NCI-H748 (cell line): ENCODE results near the gene KAZN.

Source experiments
- DNase-seq: peaks from one replicate; lab custom pipeline; 2025; ENCODE audit not compliant: unreplicated experiment; lab: John Stamatoyannopoulos, UW

The KAZN gene

DNA sequence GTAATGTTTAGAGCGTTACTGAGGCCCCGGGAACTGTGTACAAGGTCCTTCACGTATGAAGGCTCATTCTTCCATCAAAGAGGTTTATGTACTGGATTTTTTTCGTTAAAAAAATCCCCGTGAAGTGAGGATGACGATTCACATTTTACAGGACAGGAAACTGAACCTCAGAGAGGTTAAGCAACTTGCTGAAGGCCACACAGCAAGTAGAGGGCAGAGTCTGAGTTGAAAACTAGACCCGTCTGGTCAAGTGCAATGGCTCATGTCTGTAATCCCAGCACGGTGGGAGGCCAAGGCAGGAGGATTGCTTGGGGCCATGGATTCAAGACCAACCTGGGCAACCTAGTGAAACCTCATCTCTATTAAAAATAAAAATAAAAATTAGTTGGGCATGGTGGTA is 140.2 kb downstream of the KAZN start:
- DNase-seq = no peak

GRCh38 chr1:14739082-14739832 is 140.8 kb downstream of the KAZN start:
- DNase-seq = no peak

- no peak for DNase-seq
Observed at GRCh38 chr1:14740016-14740415, 141.5 kb downstream of the KAZN start.

- no peak for DNase-seq
Observed at GRCh38 chr1:14741082-14741481, 142.6 kb downstream of the KAZN start.

DNA sequence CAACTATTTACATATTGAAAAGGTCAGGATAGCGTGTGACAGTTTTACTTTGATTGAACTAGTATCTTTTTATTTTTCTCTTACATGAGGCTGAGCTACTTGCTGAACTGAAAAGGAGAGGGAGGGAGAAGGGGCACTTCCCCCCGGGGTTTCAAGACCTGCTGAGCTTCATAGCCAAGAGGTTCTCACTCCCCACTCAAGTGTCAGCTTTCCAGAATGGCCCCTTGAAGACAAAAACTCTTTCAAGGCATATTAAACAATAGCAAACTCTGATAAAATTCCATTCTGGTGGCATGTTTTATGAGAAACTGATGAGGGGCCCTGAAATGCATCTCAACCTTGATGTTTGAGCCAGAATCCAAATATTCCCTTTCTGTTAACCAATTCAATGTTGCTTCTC is 143.0 kb downstream of the KAZN start:
- DNase-seq = no peak

- DNase-seq = peak; percentile 92
Observed at GRCh38 chr1:14742181-14742980, 143.9 kb downstream of the KAZN start.

DNA sequence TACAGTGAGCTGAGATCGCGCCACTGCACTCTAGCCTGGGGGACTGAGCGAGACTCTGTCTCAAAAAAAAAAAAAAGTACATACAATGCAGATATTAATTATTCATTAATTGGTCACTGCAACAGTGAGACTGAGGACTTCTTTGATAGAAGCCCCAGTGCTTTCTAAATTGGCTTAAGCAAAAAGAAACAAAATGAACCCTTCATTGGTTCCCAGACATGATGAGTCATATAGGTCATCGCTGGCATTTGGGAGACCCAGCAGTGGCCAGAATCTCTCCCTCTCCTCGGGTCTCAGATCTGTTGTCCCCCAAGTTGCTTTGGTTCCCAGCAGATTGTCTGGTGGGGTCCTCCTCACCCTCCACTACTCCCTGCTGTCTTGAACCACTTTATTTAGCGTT is 144.9 kb downstream of the KAZN start:
- no peak for DNase-seq

DNA sequence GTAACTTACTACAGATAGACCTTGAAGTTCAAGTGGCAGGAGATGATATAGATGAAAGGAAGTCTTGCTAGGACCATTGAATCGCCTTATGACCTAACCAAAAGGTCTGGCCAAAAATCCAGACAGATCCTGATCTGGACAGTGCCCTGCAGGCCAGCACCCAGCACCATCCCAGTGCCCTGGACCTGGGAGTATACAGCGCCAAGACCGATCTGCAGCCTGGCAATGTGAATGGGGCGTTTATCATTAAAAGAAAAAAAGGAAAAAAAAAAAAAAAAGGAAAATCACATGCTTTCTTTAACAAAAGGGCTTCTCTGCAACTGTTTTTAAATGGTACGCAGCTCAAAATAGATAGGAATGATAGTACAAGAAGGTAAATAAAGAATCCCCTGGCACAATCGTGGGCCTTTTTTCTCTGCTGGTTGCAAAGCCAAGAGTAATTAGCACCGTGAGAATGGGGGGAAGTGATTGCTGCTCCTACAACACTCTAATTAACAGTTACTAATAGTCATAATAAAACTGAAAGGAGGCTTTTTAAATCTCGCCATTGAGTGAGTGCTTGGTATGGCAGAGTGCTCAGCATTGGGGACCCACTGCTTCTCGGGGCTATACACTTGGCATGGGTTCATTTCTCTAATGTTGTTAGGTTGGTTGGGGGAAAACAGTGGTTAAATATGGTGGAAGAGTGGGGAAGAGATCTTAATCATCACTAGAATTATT is 146.7 kb downstream of the KAZN start:
- peak; percentile 5 for DNase-seq

DNA sequence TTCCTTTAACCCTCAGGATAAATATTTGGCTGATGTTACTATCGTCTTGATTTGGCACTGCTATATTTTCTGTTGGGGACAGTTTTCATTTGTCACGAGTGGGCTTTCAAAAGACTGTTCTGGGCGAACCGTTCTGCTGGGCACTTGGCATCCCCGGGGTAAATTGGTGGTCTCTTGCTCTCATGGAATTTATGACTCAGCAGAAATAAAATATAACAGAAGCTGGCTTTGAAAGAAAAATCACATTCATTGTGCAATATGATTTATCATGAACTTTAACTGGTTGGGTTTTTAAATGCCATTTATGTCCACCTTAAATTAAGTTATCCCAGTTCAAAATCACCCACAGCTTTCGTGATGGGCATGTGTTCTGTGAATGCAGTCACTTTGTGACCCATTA is 147.3 kb downstream of the KAZN start:
- no peak for DNase-seq

DNA sequence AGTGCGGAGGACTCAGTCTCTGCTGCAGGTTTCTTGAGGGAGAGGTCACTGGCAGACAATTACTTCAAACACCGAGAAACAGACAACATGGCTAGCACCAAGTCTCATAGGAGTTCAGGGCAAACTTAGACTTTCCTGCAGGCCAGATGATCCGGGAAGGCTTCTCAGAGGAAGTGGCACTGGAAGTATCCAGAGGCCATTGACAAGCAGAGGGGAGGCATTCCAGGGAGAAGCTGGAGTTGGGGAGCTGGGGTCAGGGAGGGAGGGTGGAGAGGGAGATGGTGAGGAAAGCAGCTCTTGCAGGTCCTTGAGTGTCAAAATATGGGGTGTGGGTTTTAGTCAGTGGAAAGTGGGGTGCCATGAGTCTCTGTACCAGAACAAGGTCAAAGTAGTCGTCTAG is 147.9 kb downstream of the KAZN start:
- DNase-seq = no peak

DNA sequence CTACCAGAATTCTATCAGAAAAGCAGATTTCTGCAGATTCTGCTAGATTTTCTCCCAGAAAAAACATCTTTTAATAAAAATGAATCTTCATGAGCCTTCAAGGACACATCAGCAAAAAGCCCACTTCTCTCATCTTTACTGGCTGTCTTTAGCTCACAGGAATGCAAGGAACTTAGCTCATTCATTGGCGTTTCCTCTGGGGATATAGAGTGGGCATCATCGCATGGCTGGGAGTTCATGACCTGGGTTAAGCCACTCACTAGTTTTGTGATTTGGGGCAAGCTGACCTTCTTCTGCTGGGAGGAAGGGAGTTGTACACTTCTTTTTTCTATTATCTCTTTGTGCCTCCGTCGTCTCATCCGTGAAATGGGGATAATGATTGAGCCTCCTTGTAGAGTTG is 149.7 kb downstream of the KAZN start:
- no peak for DNase-seq

GRCh38 chr1:14748977-14749376 is 150.5 kb downstream of the KAZN start:
- DNase-seq = no peak

GRCh38 chr1:14750490-14750889 is 152.0 kb downstream of the KAZN start:
- DNase-seq = no peak

GRCh38 chr1:14755518-14756252 is 157.2 kb downstream of the KAZN start:
- peak; percentile 2 for DNase-seq

GRCh38 chr1:14756589-14757285 is 158.3 kb downstream of the KAZN start:
- no peak for DNase-seq

- no peak for DNase-seq
Observed at GRCh38 chr1:14757286-14757625, 158.8 kb downstream of the KAZN start.

DNA sequence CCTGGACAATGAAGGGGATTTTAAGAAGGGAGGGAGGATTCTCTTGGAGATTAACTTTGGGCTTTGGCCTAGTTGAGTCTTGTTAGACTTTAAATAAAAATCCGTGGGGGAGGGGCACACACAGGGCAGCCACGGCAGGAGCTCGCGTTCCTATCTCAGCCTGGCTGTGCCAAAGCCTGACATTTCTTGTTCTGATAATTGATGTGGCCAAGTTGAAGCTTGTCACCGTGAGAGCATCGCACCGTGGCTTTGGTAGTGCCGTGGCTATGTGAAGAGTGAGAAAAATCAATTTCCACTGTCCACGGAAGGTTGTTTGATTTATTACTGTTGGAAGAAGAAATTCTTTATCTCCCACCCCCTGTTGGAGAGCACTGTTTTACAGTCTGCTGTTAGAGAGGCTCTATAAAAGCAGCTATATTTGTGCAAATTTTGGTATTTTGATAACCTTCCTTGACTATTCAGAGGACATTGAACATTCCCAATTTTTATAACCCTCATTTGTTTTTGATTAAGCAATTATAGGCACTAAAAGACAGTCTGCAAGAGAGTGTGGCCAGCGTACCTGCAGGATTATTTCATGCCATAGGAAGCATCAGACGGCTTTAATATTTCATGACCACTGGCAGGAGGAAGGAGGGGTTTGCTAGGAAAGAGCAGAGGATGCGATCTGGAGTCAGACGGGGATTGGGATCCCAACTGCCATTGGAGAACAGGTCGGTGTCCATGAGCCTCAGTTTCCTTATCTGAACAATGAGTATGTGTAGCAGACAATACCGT is 160.7 kb downstream of the KAZN start:
- DNase-seq = no peak

DNA sequence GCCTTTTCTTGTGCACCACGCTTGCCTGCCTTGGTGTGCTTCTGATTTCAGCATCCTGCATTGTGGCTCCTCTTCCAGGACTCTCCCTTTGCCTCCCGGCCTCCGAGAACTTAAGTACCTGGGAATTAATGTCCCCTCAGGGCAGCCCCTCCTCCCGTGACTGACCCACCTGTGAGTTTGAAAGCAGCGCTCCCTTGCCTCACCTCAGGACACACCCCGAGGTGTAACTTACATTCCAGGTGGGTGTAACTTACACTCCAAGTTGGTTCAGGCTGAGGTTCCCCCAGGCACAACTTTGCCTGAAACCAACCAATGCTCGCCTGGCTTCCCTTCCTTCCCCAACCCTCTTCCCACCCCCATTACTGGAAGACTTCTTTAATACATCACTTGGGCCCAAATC is 161.4 kb downstream of the KAZN start:
- no peak for DNase-seq

- DNase-seq = no peak
Observed at GRCh38 chr1:14760780-14761179, 162.3 kb downstream of the KAZN start.
